H9 (cell line): ENCODE data around the gene NDUFB11. TPM values are rescaled to one million over a fixed set of nuclear protein-coding genes. Genes with fewer than 3 reads are reported as not detected.

ENCODE experiments used
- DNase-seq: peaks from one replicate; pipeline ENCODE4 v3.0.0-alpha.2; 2017
- H2AFZ ChIP-seq: one replicate; pipeline ENCODE4 v1.6.1; 2013; ENCODE audit warnings: mild to moderate bottlenecking, low read length, control low read depth, moderate library complexity
- H2AK5ac ChIP-seq: 2 replicates; pipeline ENCODE4 v1.6.1; 2013; ENCODE audit warnings: low read length, control low read depth, mixed read lengths; ENCODE audit not compliant: insufficient read length
- H2BK120ac ChIP-seq: one replicate; pipeline ENCODE4 v1.6.1; 2013; ENCODE audit warnings: low read depth, mild to moderate bottlenecking, low read length, control low read depth, inconsistent platforms; ENCODE audit not compliant: poor library complexity, severe bottlenecking
- H2BK12ac ChIP-seq: 2 replicates; pipeline ENCODE4 v1.6.1; 2013; ENCODE audit warnings: low read length, control low read depth, mixed read lengths, low read depth; ENCODE audit not compliant: insufficient read length
- H2BK15ac ChIP-seq: 2 replicates; pipeline ENCODE4 v1.6.1; 2013; ENCODE audit warnings: low read depth, low read length, control low read depth
- H2BK20ac ChIP-seq: one replicate; pipeline ENCODE4 v1.6.1; 2013; ENCODE audit warnings: low read depth, mild to moderate bottlenecking, low read length, control low read depth, inconsistent platforms; ENCODE audit not compliant: poor library complexity, severe bottlenecking
- H2BK5ac ChIP-seq: 2 replicates; pipeline ENCODE4 v1.6.1; 2013; ENCODE audit warnings: low read length, control low read depth, mixed read lengths; ENCODE audit not compliant: insufficient read length
- H3K14ac ChIP-seq: 2 replicates; pipeline ENCODE4 v1.6.1; 2013; ENCODE audit warnings: low read length, control low read depth; ENCODE audit not compliant: insufficient read depth
- H3K18ac ChIP-seq: 2 replicates; pipeline ENCODE4 v1.6.1; 2013; ENCODE audit warnings: low read depth, mild to moderate bottlenecking, mixed read lengths, low read length, control low read depth; ENCODE audit not compliant: insufficient read length
- H3K23ac ChIP-seq: 2 replicates; pipeline ENCODE4 v1.6.1; 2013; ENCODE audit warnings: low read length, control low read depth, mixed read lengths, low read depth; ENCODE audit not compliant: insufficient read length
- H3K23me2 ChIP-seq: 2 replicates; pipeline ENCODE4 v1.6.1; 2013; ENCODE audit warnings: low read depth, mild to moderate bottlenecking, mixed read lengths, low read length, control low read depth; ENCODE audit not compliant: insufficient read length, poor library complexity, severe bottlenecking
- H3K27ac ChIP-seq: 2 replicates; pipeline ENCODE4 v1.5.1; 2013; ENCODE audit warnings: low read length, control low read depth, mixed read lengths, low read depth; ENCODE audit not compliant: insufficient read length
- H3K27me3 ChIP-seq: 2 replicates; pipeline ENCODE4 v1.6.1; 2013; ENCODE audit warnings: low read length, control low read depth, inconsistent platforms; ENCODE audit not compliant: insufficient read depth
- H3K4ac ChIP-seq: 2 replicates; pipeline ENCODE4 v1.6.1; 2013; ENCODE audit warnings: low read depth, mild to moderate bottlenecking, control low read depth, inconsistent platforms, low read length, moderate library complexity
- H3K4me1 ChIP-seq: 2 replicates; pipeline ENCODE4 v1.6.1; 2013; ENCODE audit warnings: low read length, control low read depth, inconsistent platforms; ENCODE audit not compliant: insufficient read depth
- H3K4me2 ChIP-seq: 2 replicates; pipeline ENCODE4 v1.6.1; 2013; ENCODE audit warnings: low read length, control low read depth, mixed read lengths; ENCODE audit not compliant: insufficient read length, insufficient read depth
- H3K56ac ChIP-seq: 2 replicates; pipeline ENCODE4 v1.6.1; 2013; ENCODE audit warnings: low read depth, mild to moderate bottlenecking, mixed read lengths, low read length, control low read depth; ENCODE audit not compliant: insufficient read length
- H3K79me1 ChIP-seq: 2 replicates; pipeline ENCODE4 v1.6.1; 2013; ENCODE audit warnings: low read depth, mild to moderate bottlenecking, moderate library complexity, low read length, control low read depth, inconsistent platforms; ENCODE audit not compliant: insufficient read depth, poor library complexity, severe bottlenecking
- H3K79me2 ChIP-seq: 2 replicates; pipeline ENCODE4 v1.6.1; 2013; ENCODE audit warnings: low read length, control low read depth, inconsistent platforms; ENCODE audit not compliant: insufficient read depth
- H3K9ac ChIP-seq: 2 replicates; pipeline ENCODE4 v1.6.1; 2013; ENCODE audit warnings: low read length, control low read depth, mixed read lengths; ENCODE audit not compliant: insufficient read length; ENCODE audit errors: extremely low read depth
- H3K9me3 ChIP-seq: one replicate; pipeline ENCODE4 v1.6.1; 2013; ENCODE audit warnings: low read depth, low read length, inconsistent platforms; ENCODE audit not compliant: control insufficient read depth
- H3T11ph ChIP-seq: one replicate; pipeline ENCODE4 v1.6.1; 2013; ENCODE audit warnings: mild to moderate bottlenecking, low read length, control low read depth, inconsistent platforms
- H4K20me1 ChIP-seq: one replicate; pipeline ENCODE4 v1.6.1; 2013; ENCODE audit not compliant: control insufficient read depth, insufficient read length, insufficient read depth
- H4K5ac ChIP-seq: 2 replicates; pipeline ENCODE4 v1.6.1; 2013; ENCODE audit warnings: low read depth, mild to moderate bottlenecking, mixed read lengths, low read length, control low read depth; ENCODE audit not compliant: insufficient read length
- H4K8ac ChIP-seq: replicated peaks from 2 replicates; pipeline ENCODE4 v1.6.1; 2013; ENCODE audit warnings: low read length, control low read depth, mixed read lengths, low read depth; ENCODE audit not compliant: insufficient read length
- H4K91ac ChIP-seq: 2 replicates; pipeline ENCODE4 v1.6.1; 2013; ENCODE audit warnings: low read depth, mild to moderate bottlenecking, moderate library complexity, mixed read lengths, low read length, control low read depth; ENCODE audit not compliant: insufficient read length
- H3K27ac Mint-ChIP-seq, 3 experiments: 2 replicates in 2 of 3; 3 replicates in 1 of 3; pipeline ENCODE4 v1.8.0; 2020 to 2021; ENCODE audit warnings: mixed read lengths in 3 of 3, mild to moderate bottlenecking in 1 of 3, moderate library complexity in 1 of 3
- H3K27me3 Mint-ChIP-seq: 2 replicates; pipeline ENCODE4 v1.8.0; 2021; ENCODE audit warnings: low read depth, mild to moderate bottlenecking, moderate library complexity, mixed read lengths
- H3K36me3 Mint-ChIP-seq, 3 experiments: 2 replicates in 2 of 3; 3 replicates in 1 of 3; pipeline ENCODE4 v1.8.0; 2020 to 2021; ENCODE audit warnings: low read depth in 3 of 3, mixed read lengths in 3 of 3; ENCODE audit not compliant: insufficient read depth in 1 of 3
- H3K4me1 Mint-ChIP-seq, 2 experiments: 2 replicates each; pipeline ENCODE4 v1.8.0; 2020; ENCODE audit warnings: mixed read lengths in 2 of 2
- H3K4me3 Mint-ChIP-seq, 2 experiments: 2 replicates in 1 of 2; 3 replicates in 1 of 2; pipeline ENCODE4 v1.8.0; 2020 to 2021; ENCODE audit warnings: mild to moderate bottlenecking in 2 of 2, mixed read lengths in 2 of 2, moderate library complexity in 1 of 2
- H3K9me3 Mint-ChIP-seq, 2 experiments: 2 replicates in 1 of 2; 3 replicates in 1 of 2; pipeline ENCODE4 v1.8.0; 2020; ENCODE audit warnings: mild to moderate bottlenecking in 2 of 2, mixed read lengths in 2 of 2, moderate library complexity in 1 of 2
- total RNA-seq: library from RNA; stranded (reverse); gene quantifications from 2 replicates; pipeline ENCODE4 v1.2.1, GENCODE V29; 2021
- TF ChIP-seq, protein P1 (sequence below): fragments of 200-600 bp; sonication (generic); conservative IDR thresholded peaks from 3 replicates; pipeline ENCODE4 v1.8.0; 2021; ENCODE audit warnings: antibody characterized with exemption, mild to moderate bottlenecking

The NDUFB11 gene
- total RNA-seq, 1 experiment from 2014 or later: 100 TPM

- TF ChIP-seq, protein P1, sequence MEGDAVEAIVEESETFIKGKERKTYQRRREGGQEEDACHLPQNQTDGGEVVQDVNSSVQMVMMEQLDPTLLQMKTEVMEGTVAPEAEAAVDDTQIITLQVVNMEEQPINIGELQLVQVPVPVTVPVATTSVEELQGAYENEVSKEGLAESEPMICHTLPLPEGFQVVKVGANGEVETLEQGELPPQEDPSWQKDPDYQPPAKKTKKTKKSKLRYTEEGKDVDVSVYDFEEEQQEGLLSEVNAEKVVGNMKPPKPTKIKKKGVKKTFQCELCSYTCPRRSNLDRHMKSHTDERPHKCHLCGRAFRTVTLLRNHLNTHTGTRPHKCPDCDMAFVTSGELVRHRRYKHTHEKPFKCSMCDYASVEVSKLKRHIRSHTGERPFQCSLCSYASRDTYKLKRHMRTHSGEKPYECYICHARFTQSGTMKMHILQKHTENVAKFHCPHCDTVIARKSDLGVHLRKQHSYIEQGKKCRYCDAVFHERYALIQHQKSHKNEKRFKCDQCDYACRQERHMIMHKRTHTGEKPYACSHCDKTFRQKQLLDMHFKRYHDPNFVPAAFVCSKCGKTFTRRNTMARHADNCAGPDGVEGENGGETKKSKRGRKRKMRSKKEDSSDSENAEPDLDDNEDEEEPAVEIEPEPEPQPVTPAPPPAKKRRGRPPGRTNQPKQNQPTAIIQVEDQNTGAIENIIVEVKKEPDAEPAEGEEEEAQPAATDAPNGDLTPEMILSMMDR: no peak
- no peaks in the 10 kb centered on the region for H3K27me3 ChIP-seq
Measured at GRCh38 chrX:47151435-47151834, 6.9 kb upstream of the NDUFB11 start.

More at GRCh38 chrX:47151435-47151834, 6.9 kb upstream of the NDUFB11 start:
- H3K79me2 ChIP-seq: peaks cover 15% of the 10 kb centered on the region
- Mint-ChIP-seq H3K36me3 (peaks cover 21 to 37% (median 32%) of the 10 kb centered on the region in 3 experiments), H3K4me1 (peaks cover 6 to 7% of the 10 kb centered on the region in 2 experiments; a peak in 3 of 4 replicates), H3K9me3 (peaks cover 46 to 58% of the 10 kb centered on the region in 2 experiments), H3K4me3 (no peak overlapping the region), H3K27me3 (no peaks in the 10 kb centered on the region), H3K27ac (peak overlapping the region in 1 of 3 experiments; percentile 90; a peak in 1 of 7 replicates)
- no peak overlapping the region for H4K8ac ChIP-seq
- no peak overlapping the region for H2BK120ac ChIP-seq
- H3K27ac ChIP-seq: no peak overlapping the region
- H4K20me1 ChIP-seq: no peaks in the 10 kb centered on the region
- H3K4me1 ChIP-seq: no peaks in the 10 kb centered on the region; the same call in 1 of the 2 replicates
- H3T11ph ChIP-seq: no peak overlapping the region
- no peak overlapping the region for H4K5ac ChIP-seq
- H3K9ac ChIP-seq: no peak overlapping the region
- H2BK15ac ChIP-seq: no peak overlapping the region
- H2BK12ac ChIP-seq: no peak overlapping the region
- H2AFZ ChIP-seq: no peak overlapping the region
- H2BK20ac ChIP-seq: no peak overlapping the region
- no peak overlapping the region for H3K18ac ChIP-seq
- H2AK5ac ChIP-seq: no peak overlapping the region
- H3K4ac ChIP-seq: no peak overlapping the region
- no peaks in the 10 kb centered on the region for H3K9me3 ChIP-seq
- no peak overlapping the region for H4K91ac ChIP-seq
- no peak overlapping the region for H3K56ac ChIP-seq
- H2BK5ac ChIP-seq: no peak overlapping the region
- H3K79me1 ChIP-seq: no peaks in the 10 kb centered on the region
- no peak for DNase-seq
- H3K14ac ChIP-seq: no peak overlapping the region
- H3K23me2 ChIP-seq: no peaks in the 10 kb centered on the region
- H3K23ac ChIP-seq: no peak overlapping the region
- H3K4me2 ChIP-seq: no peak overlapping the region
